Stimulated activated naive CD4-positive, alpha-beta T cell (primary cell): ENCODE measurements around the gene ACOT7.

Experiments used
- DNase-seq, 6 experiments: peaks; one replicate each; lab custom pipeline; 2025; lab: John Stamatoyannopoulos, UW

Gene ACOT7

DNA sequence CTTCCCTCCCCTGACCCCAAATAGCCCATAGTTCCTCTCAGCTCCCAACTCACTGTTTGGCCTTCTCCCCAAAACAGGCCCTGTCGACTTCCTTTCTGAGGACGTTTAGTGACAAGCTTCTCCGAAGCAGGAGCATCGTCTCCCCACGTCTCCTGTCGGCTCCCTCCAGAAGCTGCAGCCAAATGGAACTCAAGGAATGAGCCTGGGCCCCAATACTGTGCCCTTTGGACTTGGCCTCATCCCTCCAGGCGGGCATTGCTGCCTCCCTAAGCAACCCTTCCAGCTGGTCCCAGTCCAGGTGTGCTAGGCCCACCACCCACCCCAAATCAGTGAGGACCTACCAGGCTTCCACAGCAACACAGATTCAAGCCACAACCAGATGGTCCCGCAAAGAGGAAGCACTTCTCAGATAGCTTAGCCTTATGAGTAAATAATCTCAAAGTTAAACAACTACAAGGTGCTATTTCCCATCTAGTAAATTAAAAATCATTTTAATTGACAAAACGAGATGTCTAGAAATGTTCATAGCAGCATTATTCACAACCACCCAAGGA lies 33.0 kb downstream of the ACOT7 start:
- DNase-seq = no peak

DNA sequence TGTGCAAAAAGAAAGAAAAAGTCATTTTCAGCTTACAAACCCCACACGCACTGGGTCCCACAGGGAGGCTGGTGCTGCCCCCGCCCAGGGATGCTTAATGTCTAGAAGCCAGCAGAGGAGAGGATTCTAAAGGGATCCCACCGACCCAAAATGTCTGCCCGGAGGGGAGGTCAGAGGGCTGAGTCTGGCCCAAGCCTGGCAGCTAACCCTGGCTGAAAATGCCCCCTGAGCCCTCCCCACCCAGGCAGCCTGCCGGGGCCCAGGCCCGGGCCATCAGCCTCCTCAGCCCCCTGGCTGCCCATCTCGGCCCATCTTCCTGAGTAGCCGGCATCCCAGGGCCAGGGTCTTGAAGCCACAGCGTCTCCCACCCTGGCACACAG lies 33.5 kb downstream of the ACOT7 start:
- no peak for DNase-seq

GRCh38 chr1:6359216-6360116 lies 34.1 kb downstream of the ACOT7 start:
- DNase-seq = peak; percentile 10 to 35 (median 30)

GRCh38 chr1:6358757-6359201 lies 34.8 kb downstream of the ACOT7 start:
- DNase-seq = peak; percentile 38 to 72 (median 58)

GRCh38 chr1:6358144-6358624 lies 35.4 kb downstream of the ACOT7 start:
- peak in 1 of 6 experiments; percentile 28 for DNase-seq

DNA sequence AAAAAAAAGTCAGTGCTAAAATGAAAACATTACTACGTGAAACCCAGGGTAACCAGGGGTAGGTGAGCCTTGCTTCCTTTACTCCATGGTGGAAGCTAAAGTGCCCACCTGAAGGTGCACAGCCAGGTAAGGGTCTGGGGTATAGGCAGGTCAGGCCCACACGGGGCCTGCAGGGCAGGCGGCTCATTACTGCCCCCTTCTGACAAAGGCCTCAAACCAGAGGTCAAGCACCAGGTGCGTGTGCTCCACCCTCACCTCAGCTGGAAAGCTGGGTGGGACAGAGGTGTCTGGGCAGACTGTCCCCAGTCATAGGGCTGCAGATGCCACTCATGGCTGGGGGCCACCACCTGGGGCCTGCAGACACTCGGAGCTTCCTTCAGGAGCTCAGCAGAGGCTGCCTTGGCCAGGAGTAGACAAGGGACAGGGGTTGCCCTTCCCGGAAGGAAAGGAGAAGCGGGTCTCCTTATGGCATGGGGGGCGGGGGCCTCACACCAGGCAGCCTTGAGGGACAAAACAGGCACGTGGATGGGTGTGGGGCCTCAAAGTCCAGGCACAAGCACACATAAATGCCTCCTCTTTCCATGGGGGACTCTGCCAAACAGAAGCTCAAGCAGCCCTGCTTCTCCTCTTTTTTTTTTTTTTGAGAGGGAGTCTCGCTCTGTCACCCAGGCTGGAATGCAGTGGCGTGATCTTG lies 36.2 kb downstream of the ACOT7 start:
- no peak for DNase-seq

- DNase-seq = no peak
Measured at GRCh38 chr1:6355621-6356020, 37.9 kb downstream of the ACOT7 start.

GRCh38 chr1:6354659-6355317 lies 38.8 kb downstream of the ACOT7 start:
- no peak for DNase-seq

DNA sequence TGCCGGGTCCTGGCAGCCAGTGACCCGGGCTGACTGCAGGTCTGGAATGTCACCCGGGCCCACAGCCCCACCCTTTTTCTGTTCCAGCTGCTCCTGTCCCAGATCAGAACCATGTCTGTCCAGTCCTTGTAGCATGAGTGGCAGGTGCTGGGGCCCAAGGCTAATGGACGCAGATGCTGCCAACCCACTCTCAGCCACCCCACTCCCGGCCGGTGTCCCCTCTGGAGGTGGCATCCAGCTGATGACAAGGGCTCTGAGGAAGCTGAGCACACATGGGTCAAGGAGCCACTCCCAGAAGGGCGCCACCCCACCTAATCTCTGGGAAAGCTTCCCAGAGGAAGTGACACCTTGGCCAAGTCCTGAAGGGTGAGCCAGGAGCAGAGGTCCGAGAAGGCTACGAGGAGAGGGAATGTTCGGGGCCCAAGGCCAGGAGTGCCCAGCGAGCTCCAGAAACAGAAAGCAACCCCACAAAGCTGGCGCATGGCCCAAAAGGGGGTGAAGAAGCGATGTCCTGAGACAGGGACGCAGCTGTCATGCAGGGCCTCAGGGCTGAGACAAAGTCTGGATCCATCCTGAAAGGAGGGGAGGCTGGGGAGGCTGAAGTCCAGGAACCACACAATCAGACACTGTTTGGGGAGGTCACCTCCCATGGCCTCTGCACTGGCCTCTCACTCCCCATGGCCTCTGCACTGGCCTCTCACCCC lies 39.5 kb downstream of the ACOT7 start:
- DNase-seq = no peak

DNA sequence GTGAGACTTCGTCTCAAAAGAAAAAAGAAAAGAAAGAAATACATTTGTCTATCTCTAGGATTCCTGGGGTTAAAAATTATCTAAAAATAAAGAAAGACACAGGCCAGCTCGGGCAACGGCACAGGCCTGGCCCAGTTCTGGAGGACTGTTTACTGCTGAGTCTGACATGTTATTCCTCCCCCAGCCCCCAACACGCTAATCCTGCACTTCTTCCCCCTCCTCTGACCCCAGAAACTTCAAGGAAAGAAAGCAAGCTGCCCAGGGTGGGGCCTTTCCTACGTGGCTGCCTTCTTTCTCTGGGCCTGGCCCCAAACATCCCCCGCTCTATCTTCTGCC lies 40.0 kb downstream of the ACOT7 start:
- DNase-seq = no peak

GRCh38 chr1:6352138-6352563 lies 41.4 kb downstream of the ACOT7 start:
- no peak for DNase-seq

DNA sequence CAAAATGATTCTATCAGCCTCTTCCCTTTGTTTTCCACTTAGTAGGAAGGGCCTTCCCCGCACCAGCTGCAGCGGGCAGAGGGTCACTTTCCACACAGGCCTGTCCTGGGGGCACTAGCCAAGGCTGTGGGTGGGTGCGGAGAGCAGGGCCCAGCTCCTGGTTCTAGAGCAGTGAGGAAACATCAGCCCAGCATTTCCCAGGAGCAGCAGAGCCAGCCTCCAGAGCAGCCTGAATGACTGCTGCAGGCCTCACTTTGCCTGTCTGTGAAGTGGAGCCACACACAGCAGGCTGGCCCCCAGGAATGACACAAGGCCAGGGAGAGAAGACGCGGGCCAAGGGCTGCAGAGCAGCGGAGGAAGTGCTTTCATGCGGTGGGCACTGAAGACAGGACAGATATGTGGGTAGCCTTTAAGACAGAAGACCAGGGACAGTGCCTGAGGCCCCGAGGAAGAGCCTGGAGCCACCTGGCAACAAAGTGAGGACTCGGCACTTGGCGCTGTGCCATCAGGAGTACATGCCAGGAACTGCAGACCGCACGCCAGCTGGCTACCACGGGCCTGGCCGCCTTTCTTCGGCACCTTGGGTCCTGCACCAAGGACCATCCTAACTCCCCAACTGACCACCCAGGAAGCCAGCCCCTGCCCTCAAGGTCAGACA lies 42.0 kb downstream of the ACOT7 start:
- no peak for DNase-seq

- no peak for DNase-seq
Measured at GRCh38 chr1:6350416-6351088, 43.0 kb downstream of the ACOT7 start.

GRCh38 chr1:6349254-6349943 lies 44.2 kb downstream of the ACOT7 start:
- DNase-seq = no peak

- DNase-seq = peak; percentile 10 to 79 (median 49)
Measured at GRCh38 chr1:6348511-6349191, 44.9 kb downstream of the ACOT7 start.

DNA sequence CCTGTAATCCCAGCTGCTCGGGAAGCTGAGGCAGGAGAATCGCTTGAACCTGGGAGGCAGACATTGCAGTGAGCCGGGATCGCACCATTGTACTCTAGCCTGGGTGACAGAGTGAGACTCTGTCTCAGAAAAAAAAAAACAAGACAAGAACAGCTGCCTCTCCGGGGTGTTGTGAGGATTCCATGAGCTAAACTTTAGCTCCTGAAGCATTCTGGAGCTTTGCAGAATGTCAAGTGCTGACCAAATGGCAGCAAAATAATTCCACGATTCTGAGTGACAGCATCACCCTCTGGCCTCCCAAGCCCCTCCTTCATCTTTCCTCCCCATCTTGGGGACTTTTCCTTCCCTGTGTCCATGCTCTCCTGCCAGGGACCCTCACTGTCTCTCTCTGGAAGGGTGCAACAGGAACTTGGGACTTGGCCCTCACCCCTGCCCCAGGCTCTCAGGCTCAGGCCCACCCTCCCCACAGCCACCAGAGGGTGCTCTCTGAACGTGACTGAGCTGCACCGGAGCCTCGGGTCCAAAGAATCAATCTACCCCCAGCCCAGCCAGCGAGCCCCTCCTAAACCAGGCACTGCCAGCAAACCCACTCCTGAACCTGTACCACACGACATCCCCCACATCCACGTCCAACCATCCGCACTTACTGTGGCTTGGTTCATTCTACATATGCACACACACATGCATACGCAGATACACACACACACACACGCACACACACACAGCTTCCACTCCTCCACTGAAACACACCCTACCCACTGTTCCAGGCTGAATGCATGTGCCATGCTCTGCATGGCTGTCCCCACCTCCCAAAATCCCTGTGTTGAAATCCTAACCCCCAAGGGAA lies 45.7 kb downstream of the ACOT7 start:
- DNase-seq = peak; percentile 55 to 85 (median 65)

DNA sequence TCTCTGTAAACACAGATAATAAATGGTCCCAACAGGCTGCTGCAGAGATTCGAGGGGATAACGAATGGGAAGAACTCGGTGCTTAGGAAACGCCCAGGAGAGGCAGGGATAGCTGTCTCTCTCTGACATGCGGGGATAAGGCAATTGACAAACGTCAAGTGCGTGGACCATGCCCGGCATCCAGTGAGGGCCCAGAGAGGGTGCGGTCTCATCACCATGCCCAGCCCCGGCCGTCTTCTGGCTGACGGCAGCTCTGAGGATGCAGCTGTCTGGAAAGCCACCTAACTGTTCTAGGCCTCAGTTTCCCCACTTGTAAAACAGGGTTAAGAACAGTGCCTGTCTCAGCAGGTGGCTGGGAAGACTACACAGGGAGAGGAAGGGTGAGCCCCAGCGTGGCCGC lies 48.1 kb downstream of the ACOT7 start:
- DNase-seq = no peak

- no peak for DNase-seq
Measured at GRCh38 chr1:6345009-6345408, 48.6 kb downstream of the ACOT7 start.
